HepG2 (cell line): ENCODE results near the gene CNTFR. TPM values are rescaled to one million over a fixed set of nuclear protein-coding genes. Genes with fewer than 3 reads are reported as not detected.

Experiments
- BORCS8-MEF2B ChIP-seq: sonication (generic); formaldehyde crosslinking; IDR thresholded peaks from 2 replicates; pipeline ENCODE4 v1.8.0; 2022; ENCODE audit warnings: mild to moderate bottlenecking, missing genetic modification reagents
- CBFB ChIP-seq: sonication (generic); formaldehyde crosslinking; IDR thresholded peaks from 2 replicates; pipeline ENCODE4 v1.4.0; 2020; ENCODE audit warnings: missing genetic modification reagents
- EZH2 ChIP-seq: conservative IDR thresholded peaks from 2 replicates; pipeline ENCODE4 v1.6.1; 2012; ENCODE audit warnings: mild to moderate bottlenecking, low read depth, low read length, moderate library complexity
- FLYWCH1 ChIP-seq: sonication (generic); formaldehyde crosslinking; IDR thresholded peaks from 2 replicates; pipeline ENCODE4 v1.8.1; 2023; ENCODE audit warnings: mild to moderate bottlenecking, missing genetic modification reagents
- HOXA3 ChIP-seq: sonication (generic); formaldehyde crosslinking; IDR thresholded peaks from 2 replicates; pipeline ENCODE4 v1.5.0; 2020; ENCODE audit warnings: missing genetic modification reagents
- KDM4B ChIP-seq: sonication (generic); formaldehyde crosslinking; IDR thresholded peaks from 2 replicates; pipeline ENCODE4 v1.4.0; 2020; ENCODE audit warnings: missing genetic modification reagents
- MEIS1 ChIP-seq: sonication (generic); formaldehyde crosslinking; IDR thresholded peaks from 2 replicates; pipeline ENCODE4 v1.9.0; 2021; ENCODE audit warnings: mild to moderate bottlenecking, missing genetic modification reagents, moderate library complexity, borderline replicate concordance
- MXD4 ChIP-seq: IDR thresholded peaks from 2 replicates; pipeline ENCODE4 v1.6.1; 2016; ENCODE audit warnings: mild to moderate bottlenecking, missing biosample characterization, missing genetic modification reagents
- REL ChIP-seq: sonication (generic); formaldehyde crosslinking; conservative IDR thresholded peaks from 2 replicates; pipeline ENCODE4 v1.8.0; 2022; ENCODE audit warnings: mild to moderate bottlenecking, missing genetic modification reagents, moderate library complexity
- SNAPC2 ChIP-seq: sonication (generic); formaldehyde crosslinking; IDR thresholded peaks from 2 replicates; pipeline ENCODE4 v1.8.1; 2022; ENCODE audit warnings: mild to moderate bottlenecking, missing genetic modification reagents
- SOX6 ChIP-seq, 2 experiments: fragments of 450-650 bp in 1 of 2; sonication (generic) in 1 of 2; formaldehyde crosslinking in 1 of 2; IDR thresholded peaks; 2 replicates each; pipeline versions ENCODE4 v1.4.0 to v1.6.1; 2017 to 2020; ENCODE audit warnings: antibody characterized with exemption in 1 of 2, mild to moderate bottlenecking in 1 of 2, missing genetic modification reagents in 1 of 2
- SRSF1 ChIP-seq: fragments of 200-400 bp; formaldehyde crosslinking; optimal IDR thresholded peaks from 2 replicates; pipeline ENCODE3; 2017; ENCODE audit warnings: mild to moderate bottlenecking, low read depth, low read length, moderate library complexity
- TBP ChIP-seq: sonication (generic); formaldehyde crosslinking; IDR thresholded peaks from 2 replicates; pipeline ENCODE4 v1.5.0; 2020; ENCODE audit warnings: missing genetic modification reagents
- YY1 ChIP-seq: IDR thresholded peaks from 2 replicates; pipeline ENCODE4 v1.6.1; 2011; ENCODE audit warnings: low read length, low read depth, moderate library complexity, mild to moderate bottlenecking; ENCODE audit not compliant: insufficient read depth, insufficient replicate concordance
- ZBTB42 ChIP-seq: sonication (generic); formaldehyde crosslinking; IDR thresholded peaks from 2 replicates; pipeline ENCODE4 v1.5.0; 2020; ENCODE audit warnings: mild to moderate bottlenecking, missing genetic modification reagents
- ZNF234 ChIP-seq: sonication (generic); formaldehyde crosslinking; conservative IDR thresholded peaks from 2 replicates; pipeline ENCODE4 v1.5.1; 2020; ENCODE audit warnings: mild to moderate bottlenecking, missing genetic modification reagents
- ZNF333 ChIP-seq: sonication (generic); formaldehyde crosslinking; IDR thresholded peaks from 2 replicates; pipeline ENCODE4 v1.4.0; 2020; ENCODE audit warnings: mild to moderate bottlenecking, missing genetic modification reagents, borderline replicate concordance
- ZNF496 ChIP-seq: sonication (generic); formaldehyde crosslinking; IDR thresholded peaks from 2 replicates; pipeline ENCODE4 v1.8.1; 2023; ENCODE audit warnings: mild to moderate bottlenecking, moderate library complexity, missing genetic modification reagents; ENCODE audit not compliant: insufficient replicate concordance
- ZNF724P ChIP-seq: sonication (generic); formaldehyde crosslinking; IDR thresholded peaks from 2 replicates; pipeline ENCODE4 v1.8.0; 2022; ENCODE audit warnings: missing genetic modification reagents, borderline replicate concordance
- ZNF737 ChIP-seq: sonication (generic); formaldehyde crosslinking; IDR thresholded peaks from 2 replicates; pipeline ENCODE4 v1.5.0; 2020; ENCODE audit warnings: missing genetic modification reagents, mild to moderate bottlenecking, borderline replicate concordance
- ZNF747 ChIP-seq: sonication (generic); formaldehyde crosslinking; IDR thresholded peaks from 2 replicates; pipeline ENCODE4 v1.8.1; 2023; ENCODE audit warnings: missing genetic modification reagents, mild to moderate bottlenecking, borderline replicate concordance
- ZNF788 ChIP-seq: sonication (generic); formaldehyde crosslinking; IDR thresholded peaks from 2 replicates; pipeline ENCODE4 v1.5.0; 2020; ENCODE audit warnings: mild to moderate bottlenecking, missing genetic modification reagents, borderline replicate concordance
- ZSCAN22 ChIP-seq: sonication (generic); formaldehyde crosslinking; IDR thresholded peaks from 2 replicates; pipeline ENCODE4 v1.4.0; 2020; ENCODE audit warnings: mild to moderate bottlenecking, missing genetic modification reagents
- polyA plus RNA-seq, 8 experiments: library from polyadenylated mRNA; depleted of rRNA in 3 of 8; stranded (reverse) in 7 of 8; unstranded in 1 of 8; fragments of >200 nt; fragmentation: Illumina TruSeq in 4 of 8; extraction: Trizol in 4 of 8; gene quantifications; 2 replicates each; pipeline versions ENCODE4 v1.2.1 to v1.2.3, GENCODE V29; 2011 to 2016; ENCODE audit warnings: low read depth in 4 of 8, missing spikeins in 1 of 8, mixed read lengths in 1 of 8; ENCODE audit not compliant: insufficient read depth in 1 of 8
- total RNA-seq, 5 experiments: library from RNA; depleted of rRNA; stranded (reverse); fragments of >200 nt; fragmentation: Illumina TruSeq; extraction: Trizol; gene quantifications; 2 replicates each; pipeline ENCODE4 v1.2.3, GENCODE V29; 2016; ENCODE audit warnings: low read depth in 1 of 5
- TF ChIP-seq, protein P1 (sequence below): sonication (generic); formaldehyde crosslinking; IDR thresholded peaks from 2 replicates; pipeline ENCODE4 v1.4.0; 2020; ENCODE audit warnings: missing genetic modification reagents, borderline replicate concordance
- TF ChIP-seq, protein P2 (sequence below): sonication (generic); formaldehyde crosslinking; IDR thresholded peaks from 2 replicates; pipeline ENCODE4 v1.9.0; 2021; ENCODE audit warnings: missing genetic modification reagents, borderline replicate concordance

Gene CNTFR
- total and polyA plus RNA-seq, 2 of the 13 experiments (the other 11 are each of a cell fraction or from before 2014, with no cell fraction given) = not detected

DNA sequence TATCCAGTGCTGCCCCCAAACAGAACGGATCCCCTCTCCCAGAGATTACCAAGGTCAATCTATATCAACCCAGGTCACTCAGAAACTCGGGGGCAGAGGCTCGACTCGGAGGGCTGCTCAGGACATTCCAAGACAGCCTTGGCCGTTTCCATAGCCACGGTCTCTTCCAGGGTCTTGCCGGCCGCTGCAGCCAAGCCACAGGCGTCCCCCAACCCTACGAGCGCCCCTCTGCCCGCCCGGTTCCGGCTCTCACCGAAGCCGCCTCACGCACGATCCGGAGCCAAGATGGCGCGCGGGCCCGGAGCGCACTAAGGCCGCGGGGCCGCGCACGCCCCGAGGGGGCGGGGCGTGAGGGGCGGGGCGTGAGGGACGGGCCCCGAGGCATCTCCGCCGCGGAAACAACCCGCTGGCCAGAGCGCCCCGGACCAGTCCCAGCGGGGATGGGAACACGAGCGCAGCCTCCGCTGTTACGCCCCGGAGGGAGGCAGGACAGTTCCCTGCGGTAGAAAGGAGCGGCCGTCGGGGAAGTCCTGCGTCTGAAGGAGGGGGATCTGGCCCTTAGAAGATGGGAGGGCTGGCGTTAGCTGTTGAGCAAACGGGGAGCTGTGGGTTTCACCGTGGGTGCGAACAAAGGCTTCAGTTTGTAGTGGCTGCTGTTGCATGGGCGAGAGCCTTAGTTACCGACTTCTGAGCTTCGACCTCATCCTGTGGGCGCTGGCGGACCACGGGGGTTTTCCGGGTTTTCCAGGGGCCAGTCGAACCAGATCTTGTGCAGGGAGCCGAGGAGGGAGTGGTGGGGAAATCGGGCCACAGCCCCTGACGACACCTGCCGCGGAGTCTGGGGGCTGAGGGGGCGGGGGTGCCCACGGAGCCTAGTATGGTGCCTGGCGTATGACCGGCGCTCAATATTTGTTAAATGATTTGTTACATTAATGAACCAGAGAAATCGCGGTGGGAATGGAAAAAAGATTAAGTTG is 22.6 kb upstream of the CNTFR start, which contains the start of gene RPP25L (continued):
- TF ChIP-seq ZBTB42 (CRISPR knock-in tag) (no peak), SOX6 (IDR thresholded peaks at IDR 0.05) (no peak), SOX6 (CRISPR knock-in tag; IDR thresholded peaks at IDR 0.05) (no peak; the same call in 1 of the 2 replicates), ZNF496 (no peak), TBP (CRISPR knock-in tag) (no peak), EZH2 (no peak), SRSF1 (no peak), ZSCAN22 (CRISPR knock-in tag) (peak; percentile 43; the same call in 1 of the 2 replicates), MEIS1 (CRISPR knock-in tag) (no peak), HOXA3 (CRISPR knock-in tag) (peak; percentile 42), KDM4B (CRISPR knock-in tag) (no peak), ZNF737 (no peak), BORCS8-MEF2B (CRISPR knock-in tag) (peak; percentile 49; the same call in 1 of the 2 replicates), CBFB (0 out of 2 replicates have a peak, but pooled peaks have one; percentile 68), ZNF747 (CRISPR knock-in tag) (no peak), FLYWCH1 (CRISPR knock-in tag) (no peak), ZNF788 (CRISPR knock-in tag) (no peak), MXD4 (no peak), ZNF333 (CRISPR knock-in tag) (no peak), ZNF724P (no peak), SNAPC2 (CRISPR knock-in tag) (0 out of 2 replicates have a peak, but pooled peaks have one; percentile 52), ZNF234 (CRISPR knock-in tag) (no peak), REL (CRISPR knock-in tag) (no peak; the same call in 1 of the 2 replicates), YY1 (peak; percentile 94)
- TF ChIP-seq, protein P1, sequence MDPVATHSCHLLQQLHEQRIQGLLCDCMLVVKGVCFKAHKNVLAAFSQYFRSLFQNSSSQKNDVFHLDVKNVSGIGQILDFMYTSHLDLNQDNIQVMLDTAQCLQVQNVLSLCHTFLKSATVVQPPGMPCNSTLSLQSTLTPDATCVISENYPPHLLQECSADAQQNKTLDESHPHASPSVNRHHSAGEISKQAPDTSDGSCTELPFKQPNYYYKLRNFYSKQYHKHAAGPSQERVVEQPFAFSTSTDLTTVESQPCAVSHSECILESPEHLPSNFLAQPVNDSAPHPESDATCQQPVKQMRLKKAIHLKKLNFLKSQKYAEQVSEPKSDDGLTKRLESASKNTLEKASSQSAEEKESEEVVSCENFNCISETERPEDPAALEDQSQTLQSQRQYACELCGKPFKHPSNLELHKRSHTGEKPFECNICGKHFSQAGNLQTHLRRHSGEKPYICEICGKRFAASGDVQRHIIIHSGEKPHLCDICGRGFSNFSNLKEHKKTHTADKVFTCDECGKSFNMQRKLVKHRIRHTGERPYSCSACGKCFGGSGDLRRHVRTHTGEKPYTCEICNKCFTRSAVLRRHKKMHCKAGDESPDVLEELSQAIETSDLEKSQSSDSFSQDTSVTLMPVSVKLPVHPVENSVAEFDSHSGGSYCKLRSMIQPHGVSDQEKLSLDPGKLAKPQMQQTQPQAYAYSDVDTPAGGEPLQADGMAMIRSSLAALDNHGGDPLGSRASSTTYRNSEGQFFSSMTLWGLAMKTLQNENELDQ (CRISPR knock-in tag) = no peak
- TF ChIP-seq, protein P2, sequence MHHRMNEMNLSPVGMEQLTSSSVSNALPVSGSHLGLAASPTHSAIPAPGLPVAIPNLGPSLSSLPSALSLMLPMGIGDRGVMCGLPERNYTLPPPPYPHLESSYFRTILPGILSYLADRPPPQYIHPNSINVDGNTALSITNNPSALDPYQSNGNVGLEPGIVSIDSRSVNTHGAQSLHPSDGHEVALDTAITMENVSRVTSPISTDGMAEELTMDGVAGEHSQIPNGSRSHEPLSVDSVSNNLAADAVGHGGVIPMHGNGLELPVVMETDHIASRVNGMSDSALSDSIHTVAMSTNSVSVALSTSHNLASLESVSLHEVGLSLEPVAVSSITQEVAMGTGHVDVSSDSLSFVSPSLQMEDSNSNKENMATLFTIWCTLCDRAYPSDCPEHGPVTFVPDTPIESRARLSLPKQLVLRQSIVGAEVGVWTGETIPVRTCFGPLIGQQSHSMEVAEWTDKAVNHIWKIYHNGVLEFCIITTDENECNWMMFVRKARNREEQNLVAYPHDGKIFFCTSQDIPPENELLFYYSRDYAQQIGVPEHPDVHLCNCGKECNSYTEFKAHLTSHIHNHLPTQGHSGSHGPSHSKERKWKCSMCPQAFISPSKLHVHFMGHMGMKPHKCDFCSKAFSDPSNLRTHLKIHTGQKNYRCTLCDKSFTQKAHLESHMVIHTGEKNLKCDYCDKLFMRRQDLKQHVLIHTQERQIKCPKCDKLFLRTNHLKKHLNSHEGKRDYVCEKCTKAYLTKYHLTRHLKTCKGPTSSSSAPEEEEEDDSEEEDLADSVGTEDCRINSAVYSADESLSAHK (CRISPR knock-in tag) = 0 out of 2 replicates have a peak, but pooled peaks have one; percentile 63
